A549 treated with DMSO at 1 μM for 4 hours (cell line): ENCODE results near the gene MAPK8IP1. TPM values are rescaled to one million over a fixed set of nuclear protein-coding genes. Genes with fewer than 3 reads are reported as not detected.

ENCODE experiments used
- total RNA-seq: library from RNA; stranded (reverse); fragments of 200-300 nt; extraction: Qiagen RNA extraction; gene quantifications from 5 replicates; pipeline ENCODE4 v1.2.3, GENCODE V29; 2022; ENCODE audit warnings: low read depth

The MAPK8IP1 gene
- 5.6 to 6.9 TPM (median 6.2 TPM) in 5 replicates for total RNA-seq

GRCh38 chr11:45885274-45885920 lies at the start of gene MAPK8IP1:
Gene MAPK8IP1, plus strand, starts transcription at chr11:45885651. Its CDS starts 170 bp downstream, at chr11:45885821.

DNA sequence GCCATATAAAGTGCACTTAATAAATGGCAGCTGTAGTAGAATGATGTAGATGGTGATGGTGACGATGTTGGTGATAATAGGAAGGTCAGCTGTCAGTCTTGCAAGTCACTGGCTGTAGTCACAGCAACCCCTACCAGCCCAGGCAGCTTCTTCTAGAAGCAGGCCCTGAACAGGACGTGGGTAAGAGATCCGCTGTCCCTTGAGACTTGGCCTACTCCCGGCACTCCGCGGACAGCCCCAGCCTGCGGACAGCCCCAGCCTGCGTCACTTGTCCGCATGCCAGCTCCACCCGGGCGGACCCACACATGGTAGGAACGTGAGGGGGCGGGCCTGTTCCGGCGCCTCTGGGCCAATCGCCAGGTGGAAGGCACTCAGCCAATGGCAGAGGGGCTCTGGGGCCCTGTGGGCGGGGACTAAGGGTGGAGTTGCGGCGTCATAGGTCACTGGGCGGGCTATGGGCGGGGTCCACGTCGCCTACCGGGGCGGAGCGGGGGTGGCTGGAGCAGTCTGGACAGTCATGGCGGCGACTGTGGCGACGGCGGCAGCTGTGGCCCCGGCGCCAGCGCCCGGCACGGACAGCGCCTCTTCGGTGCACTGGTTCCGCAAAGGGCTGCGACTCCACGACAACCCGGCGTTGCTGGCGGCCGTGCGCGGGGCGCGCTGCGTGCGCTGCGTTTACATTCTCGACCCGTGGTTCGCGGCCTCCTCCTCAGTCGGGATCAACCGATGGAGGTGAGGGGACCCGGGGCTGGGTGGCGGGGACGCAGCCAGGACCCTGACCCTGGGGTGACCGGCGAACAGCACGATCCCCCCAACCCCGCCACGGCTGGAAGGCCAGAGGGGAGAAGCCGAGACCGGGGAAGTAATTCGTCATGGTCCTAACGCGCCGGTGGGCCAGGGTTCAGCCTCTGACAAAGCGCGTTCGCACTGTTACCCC lies 38.2 kb upstream of the MAPK8IP1 start, which contains the start of gene CRY2:
CRY2 (plus strand) TSS at position 502 of the 937 bp plus-strand sequence; CDS start at position 518, 16 bp downstream.

GRCh38 chr11:45906965-45907611 lies 21.6 kb downstream of the MAPK8IP1 start, which contains the start of gene FREY1:
Gene FREY1, minus strand, starts transcription at chr11:45907271. Its CDS starts 26 bp downstream, at chr11:45907245.

GRCh38 chr11:45917623-45918330 lies 32.3 kb downstream of the MAPK8IP1 start, which contains the start of gene PEX16:
Gene PEX16, minus strand, starts transcription at chr11:45917877. Its CDS starts 66 bp downstream, at chr11:45917811.

DNA sequence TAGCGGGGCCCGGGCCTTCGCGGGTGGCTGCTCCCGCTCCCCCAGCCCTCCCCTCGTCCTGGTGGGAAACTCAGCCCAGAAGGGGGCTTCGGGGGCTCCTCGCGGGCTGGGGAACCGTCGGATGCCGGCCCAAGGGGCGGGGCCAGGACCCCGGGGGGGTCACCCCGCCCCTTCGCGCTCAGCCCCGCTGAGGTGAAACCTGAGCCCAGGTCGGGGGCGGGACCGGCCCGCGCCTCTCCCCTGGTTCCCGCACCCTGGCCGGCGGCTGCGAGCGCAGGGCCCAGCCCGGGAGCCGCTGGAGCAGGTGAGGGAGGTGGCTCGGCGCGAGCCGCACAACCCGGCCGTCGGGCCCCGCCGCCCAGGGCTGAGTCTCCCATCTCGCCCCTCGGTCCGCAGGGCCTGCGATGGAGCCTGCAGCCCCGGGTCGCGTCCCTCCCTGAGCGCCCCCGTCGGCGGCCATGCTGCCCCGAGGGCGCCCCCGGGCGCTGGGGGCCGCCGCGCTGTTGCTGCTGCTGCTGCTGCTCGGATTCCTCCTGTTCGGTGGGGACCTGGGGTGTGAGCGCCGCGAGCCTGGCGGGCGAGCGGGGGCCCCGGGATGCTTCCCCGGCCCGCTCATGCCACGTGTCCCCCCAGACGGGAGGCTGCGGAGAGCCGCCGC lies 37.1 kb downstream of the MAPK8IP1 start, which contains the start of gene LARGE2:
LARGE2 (plus strand) TSS at position 232 of the 658 bp plus-strand sequence; CDS start at position 459, 227 bp downstream.

Other genes with a start within 250 kb of the MAPK8IP1 start
- 0.90 to 1.8 TPM (median 1.4 TPM) in 5 replicates for gene CHST1, start 220.0 kb upstream of the MAPK8IP1 start, total RNA-seq
- 28.2 to 31.8 TPM (median 29.5 TPM) in 5 replicates for gene SLC35C1, start 80.5 kb upstream of the MAPK8IP1 start, total RNA-seq
- 2.9 to 4.0 TPM (median 3.3 TPM) in 5 replicates for gene CRY2, start 38.2 kb upstream of the MAPK8IP1 start, total RNA-seq
- gene FREY1, start 21.6 kb downstream of the MAPK8IP1 start, total RNA-seq, result 0.35 to 0.70 TPM (median 0.45 TPM) in 5 replicates
- gene PEX16, start 32.2 kb downstream of the MAPK8IP1 start, total RNA-seq, result 15.5 to 19.4 TPM (median 17.0 TPM) in 5 replicates
- 1.5 to 3.4 TPM (median 2.5 TPM) in 5 replicates for gene LARGE2, start 37.0 kb downstream of the MAPK8IP1 start, total RNA-seq
- 10.5 to 15.2 TPM (median 13.3 TPM) in 5 replicates for gene PHF21A, start 235.8 kb downstream of the MAPK8IP1 start, total RNA-seq